GM12878 (cell line): ENCODE results near the gene CFP. TPM values are rescaled to one million over a fixed set of nuclear protein-coding genes. Genes with fewer than 3 reads are reported as not detected.

Experiments
- ASH2L ChIP-seq: fragments of 300-600, 200-600 bp; sonication (generic); IDR thresholded peaks from 2 replicates; pipeline ENCODE4 v1.6.1; 2017; ENCODE audit warnings: low read depth, mild to moderate bottlenecking, borderline replicate concordance
- ATF3 ChIP-seq: IDR thresholded peaks from 2 replicates; pipeline ENCODE4 v1.6.1; 2011; ENCODE audit warnings: low read depth, mild to moderate bottlenecking, low read length, moderate library complexity, borderline replicate concordance; ENCODE audit errors: extremely low read depth
- BCLAF1 ChIP-seq: fragments of 450-650 bp; IDR thresholded peaks from 2 replicates; pipeline ENCODE4 v1.6.1; 2017; ENCODE audit warnings: antibody characterized with exemption, mild to moderate bottlenecking, moderate library complexity
- CBX5 ChIP-seq: sonication (generic); IDR thresholded peaks from 2 replicates; pipeline ENCODE4 v1.6.1; 2016; ENCODE audit warnings: low read depth, moderate library complexity, mild to moderate bottlenecking, inconsistent platforms
- LARP7 ChIP-seq: fragments of 450-650 bp; IDR thresholded peaks from 2 replicates; pipeline ENCODE4 v1.6.1; 2017; ENCODE audit warnings: mild to moderate bottlenecking
- MYB ChIP-seq: fragments of 150-350 bp; IDR thresholded peaks from 2 replicates; pipeline ENCODE4 v1.6.1; 2014; ENCODE audit warnings: mild to moderate bottlenecking, low read depth, low read length, borderline replicate concordance
- NFIC ChIP-seq: IDR thresholded peaks from 2 replicates; pipeline ENCODE4 v1.6.1; 2012; ENCODE audit warnings: low read depth, mild to moderate bottlenecking, inconsistent platforms, low read length, moderate library complexity
- NR2C2 ChIP-seq: IDR thresholded peaks from 2 replicates; pipeline ENCODE4 v1.6.1; 2011; ENCODE audit warnings: borderline replicate concordance, low read depth; ENCODE audit not compliant: control insufficient read depth, insufficient read length
- POU2F2 ChIP-seq: IDR thresholded peaks from 3 replicates; pipeline ENCODE4 v1.6.1; 2011; ENCODE audit warnings: low read depth, mild to moderate bottlenecking, low read length, borderline replicate concordance
- RAD21 ChIP-seq: IDR thresholded peaks from 2 replicates; pipeline ENCODE4 v1.6.1; 2011; ENCODE audit warnings: mild to moderate bottlenecking, low read depth, low read length, moderate library complexity; ENCODE audit not compliant: insufficient read depth
- RELB ChIP-seq: fragments of 450-650 bp; IDR thresholded peaks from 2 replicates; pipeline ENCODE4 v1.6.1; 2017; ENCODE audit warnings: low read depth, mild to moderate bottlenecking, moderate library complexity
- RFX5 ChIP-seq: IDR thresholded peaks from 2 replicates; pipeline ENCODE4 v1.6.1; 2011; ENCODE audit warnings: low read depth, low read length, improper control_type of control experiment
- SIX5 ChIP-seq: IDR thresholded peaks from 2 replicates; pipeline ENCODE4 v1.6.1; 2011; ENCODE audit warnings: mild to moderate bottlenecking, low read depth, low read length, moderate library complexity; ENCODE audit not compliant: severe bottlenecking
- SMAD5 ChIP-seq: IDR thresholded peaks from 2 replicates; pipeline ENCODE4 v1.6.1; 2016; ENCODE audit warnings: antibody characterized with exemption, low read depth
- SREBF1 ChIP-seq: IDR thresholded peaks from 2 replicates; pipeline ENCODE4 v1.6.1; 2012; ENCODE audit warnings: mild to moderate bottlenecking, low read length
- TAF1 ChIP-seq: IDR thresholded peaks from 2 replicates; pipeline ENCODE4 v1.6.1; 2011; ENCODE audit warnings: mild to moderate bottlenecking, low read depth, low read length, borderline replicate concordance
- TCF3 ChIP-seq: IDR thresholded peaks from 2 replicates; pipeline ENCODE4 v1.6.1; 2012; ENCODE audit warnings: low read depth, mild to moderate bottlenecking, low read length, borderline replicate concordance; ENCODE audit not compliant: insufficient read depth
- polyA plus RNA-seq, 11 experiments: library from polyadenylated mRNA; depleted of rRNA in 4 of 11; unstranded in 6 of 11; stranded (reverse) in 5 of 11; fragments of >200 nt; fragmentation: Nextera tagmentation in 4 of 11; fragmentation: Illumina TruSeq in 1 of 11; extraction: Ambion mirVana in 4 of 11; extraction: Trizol in 1 of 11; gene quantifications; 1 replicate in 1 of 11; 2 replicates in 10 of 11; pipeline versions ENCODE4 v1.2.1 to v1.2.3, GENCODE V29; 2011 to 2016; ENCODE audit warnings: inconsistent platforms in 2 of 11, missing spikeins in 2 of 11, low read depth in 1 of 11
- total RNA-seq, 4 experiments: library from RNA; depleted of rRNA in 3 of 4; stranded (reverse); fragments of >200 nt in 3 of 4; fragmentation: Illumina TruSeq in 1 of 4; extraction: Trizol in 1 of 4; gene quantifications; 2 replicates each; pipeline versions ENCODE4 v1.2.1 to v1.2.3, GENCODE V29; 2013 to 2021
- TF ChIP-seq, protein P1 (sequence below): IDR thresholded peaks from 2 replicates; pipeline ENCODE4 v1.6.1; 2012; ENCODE audit warnings: low read length, inconsistent platforms
- TF ChIP-seq, protein P2 (sequence below): fragments of 450-650 bp; IDR thresholded peaks from 2 replicates; pipeline ENCODE4 v1.6.1; 2016; ENCODE audit warnings: mild to moderate bottlenecking
- TF ChIP-seq, protein P3 (sequence below): fragments of 450-650 bp; conservative IDR thresholded peaks from 2 replicates; pipeline ENCODE4 v1.6.1; 2017; ENCODE audit warnings: mild to moderate bottlenecking, moderate library complexity

CFP gene
- total and polyA plus RNA-seq, 10 of the 15 experiments (the other 5 are each of a cell fraction or from before 2014, with no cell fraction given), result 0.72 to 10.1 (median 2.8) TPM

DNA sequence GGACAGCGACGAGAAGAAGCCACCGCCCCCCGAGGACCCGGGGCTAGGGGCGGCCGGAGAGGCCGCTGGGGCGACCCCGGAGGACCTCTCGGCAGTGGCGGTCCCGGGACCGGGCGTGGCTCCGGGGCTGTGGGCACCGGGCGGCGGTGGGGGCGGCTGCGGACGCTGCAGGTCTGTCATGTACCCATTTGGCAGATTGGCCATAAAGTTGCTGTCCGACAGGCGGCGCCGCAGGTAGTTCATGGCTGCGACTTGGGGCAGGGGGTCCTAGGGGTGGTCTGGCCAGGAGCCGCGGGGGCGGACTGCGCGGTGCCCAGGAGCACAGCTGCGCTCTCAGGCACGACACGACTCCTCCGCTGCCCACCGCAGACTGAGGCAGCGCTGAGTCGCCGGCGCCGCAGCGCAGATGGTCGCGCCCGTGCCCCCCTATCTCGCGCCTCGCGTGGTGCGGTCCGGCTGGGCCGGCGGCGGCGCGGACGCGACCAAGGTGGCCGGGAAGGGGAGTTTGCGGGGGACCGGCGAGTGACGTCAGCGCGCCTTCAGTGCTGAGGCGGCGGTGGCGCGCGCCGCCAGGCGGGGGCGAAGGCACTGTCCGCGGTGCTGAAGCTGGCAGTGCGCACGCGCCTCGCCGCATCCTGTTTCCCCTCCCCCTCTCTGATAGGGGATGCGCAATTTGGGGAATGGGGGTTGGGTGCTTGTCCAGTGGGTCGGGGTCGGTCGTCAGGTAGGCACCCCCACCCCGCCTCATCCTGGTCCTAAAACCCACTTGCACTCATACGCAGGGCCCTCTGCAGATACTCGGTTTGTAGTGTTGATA lies 10.0 kb downstream of the CFP start, which contains the start of gene SYN1 (continued):
- TF ChIP-seq BCLAF1 (peak; percentile 90), LARP7 (0 out of 2 replicates have a peak, but pooled peaks have one; percentile 50), NR2C2 (no peak), RELB (no peak), SREBF1 (peak; percentile 92), RFX5 (no peak), CBX5 (no peak), ATF3 (no peak), SMAD5 (no peak), SIX5 (peak; percentile 23), ASH2L (no peak), RAD21 (no peak), TAF1 (no peak), NFIC (no peak), POU2F2 (no peak), TCF3 (no peak), MYB (no peak)
- TF ChIP-seq, protein P1, sequence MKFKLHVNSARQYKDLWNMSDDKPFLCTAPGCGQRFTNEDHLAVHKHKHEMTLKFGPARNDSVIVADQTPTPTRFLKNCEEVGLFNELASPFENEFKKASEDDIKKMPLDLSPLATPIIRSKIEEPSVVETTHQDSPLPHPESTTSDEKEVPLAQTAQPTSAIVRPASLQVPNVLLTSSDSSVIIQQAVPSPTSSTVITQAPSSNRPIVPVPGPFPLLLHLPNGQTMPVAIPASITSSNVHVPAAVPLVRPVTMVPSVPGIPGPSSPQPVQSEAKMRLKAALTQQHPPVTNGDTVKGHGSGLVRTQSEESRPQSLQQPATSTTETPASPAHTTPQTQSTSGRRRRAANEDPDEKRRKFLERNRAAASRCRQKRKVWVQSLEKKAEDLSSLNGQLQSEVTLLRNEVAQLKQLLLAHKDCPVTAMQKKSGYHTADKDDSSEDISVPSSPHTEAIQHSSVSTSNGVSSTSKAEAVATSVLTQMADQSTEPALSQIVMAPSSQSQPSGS, result peak; percentile 60; the same call in 1 of the 2 replicates
- TF ChIP-seq, protein P2, sequence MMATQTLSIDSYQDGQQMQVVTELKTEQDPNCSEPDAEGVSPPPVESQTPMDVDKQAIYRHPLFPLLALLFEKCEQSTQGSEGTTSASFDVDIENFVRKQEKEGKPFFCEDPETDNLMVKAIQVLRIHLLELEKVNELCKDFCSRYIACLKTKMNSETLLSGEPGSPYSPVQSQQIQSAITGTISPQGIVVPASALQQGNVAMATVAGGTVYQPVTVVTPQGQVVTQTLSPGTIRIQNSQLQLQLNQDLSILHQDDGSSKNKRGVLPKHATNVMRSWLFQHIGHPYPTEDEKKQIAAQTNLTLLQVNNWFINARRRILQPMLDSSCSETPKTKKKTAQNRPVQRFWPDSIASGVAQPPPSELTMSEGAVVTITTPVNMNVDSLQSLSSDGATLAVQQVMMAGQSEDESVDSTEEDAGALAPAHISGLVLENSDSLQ, result no peak
- TF ChIP-seq, protein P3, sequence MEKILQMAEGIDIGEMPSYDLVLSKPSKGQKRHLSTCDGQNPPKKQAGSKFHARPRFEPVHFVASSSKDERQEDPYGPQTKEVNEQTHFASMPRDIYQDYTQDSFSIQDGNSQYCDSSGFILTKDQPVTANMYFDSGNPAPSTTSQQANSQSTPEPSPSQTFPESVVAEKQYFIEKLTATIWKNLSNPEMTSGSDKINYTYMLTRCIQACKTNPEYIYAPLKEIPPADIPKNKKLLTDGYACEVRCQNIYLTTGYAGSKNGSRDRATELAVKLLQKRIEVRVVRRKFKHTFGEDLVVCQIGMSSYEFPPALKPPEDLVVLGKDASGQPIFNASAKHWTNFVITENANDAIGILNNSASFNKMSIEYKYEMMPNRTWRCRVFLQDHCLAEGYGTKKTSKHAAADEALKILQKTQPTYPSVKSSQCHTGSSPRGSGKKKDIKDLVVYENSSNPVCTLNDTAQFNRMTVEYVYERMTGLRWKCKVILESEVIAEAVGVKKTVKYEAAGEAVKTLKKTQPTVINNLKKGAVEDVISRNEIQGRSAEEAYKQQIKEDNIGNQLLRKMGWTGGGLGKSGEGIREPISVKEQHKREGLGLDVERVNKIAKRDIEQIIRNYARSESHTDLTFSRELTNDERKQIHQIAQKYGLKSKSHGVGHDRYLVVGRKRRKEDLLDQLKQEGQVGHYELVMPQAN, result peak; percentile 41; the same call in 1 of the 2 replicates
